Cerebellar nuclear complex (tissue), 1 donor: ENCODE measurements around the gene DPF3.

ENCODE experiments used
- DNase-seq, 2 experiments: peaks; one replicate each; lab custom pipeline; 2025; lab: John Stamatoyannopoulos, UW

DPF3 gene

DNA sequence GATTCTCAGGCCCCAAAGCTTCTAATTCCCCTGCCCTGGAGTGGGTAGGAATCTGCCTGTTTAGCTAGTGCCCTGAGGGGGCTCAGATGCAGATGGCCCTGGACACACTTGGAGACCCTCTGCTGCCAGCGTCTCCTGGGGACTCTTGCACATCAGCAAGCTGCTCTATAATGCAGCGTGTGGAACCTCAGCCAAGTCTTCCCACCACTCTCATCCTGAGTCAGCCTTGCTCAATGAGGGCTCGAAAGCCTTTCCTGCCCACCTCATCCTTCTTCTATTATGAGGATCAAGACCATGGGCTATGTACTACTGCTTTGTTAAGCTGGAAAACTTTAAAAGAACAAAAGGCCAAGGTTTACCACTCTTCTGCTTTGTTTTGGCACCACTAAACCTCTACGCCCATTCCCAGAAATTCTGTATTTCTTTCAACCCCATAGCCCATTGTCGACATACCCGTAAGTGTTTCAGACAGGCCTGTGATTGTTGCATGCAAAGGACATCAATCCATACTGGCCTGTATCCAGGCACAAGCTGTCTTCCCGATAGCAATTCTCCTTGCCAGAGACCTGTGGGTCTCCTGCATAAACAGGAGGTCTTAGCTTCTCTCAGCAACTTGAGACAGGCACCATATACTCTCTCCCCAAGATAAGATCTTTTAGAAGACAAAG lies 246.9 kb downstream of the DPF3 start:
- DNase-seq = no peak

DNA sequence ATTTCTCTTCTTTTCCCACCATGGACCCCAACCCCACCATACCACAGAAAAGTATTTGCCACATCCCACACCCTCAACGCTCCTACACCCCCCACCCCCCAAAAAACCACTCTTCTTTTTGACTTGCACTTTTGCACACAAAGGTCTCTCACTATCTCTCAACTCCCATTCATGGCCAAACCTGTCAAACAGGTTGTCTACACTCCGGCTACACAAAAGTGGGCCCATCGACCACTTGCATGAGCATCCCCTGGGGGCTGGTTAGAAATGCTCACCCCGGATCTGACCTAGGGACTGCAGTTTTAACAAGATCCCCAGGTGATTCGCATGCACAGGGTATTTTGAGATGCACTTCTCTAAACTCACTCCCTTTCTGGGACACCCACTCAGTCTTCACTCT lies 248.2 kb downstream of the DPF3 start:
- no peak for DNase-seq

DNA sequence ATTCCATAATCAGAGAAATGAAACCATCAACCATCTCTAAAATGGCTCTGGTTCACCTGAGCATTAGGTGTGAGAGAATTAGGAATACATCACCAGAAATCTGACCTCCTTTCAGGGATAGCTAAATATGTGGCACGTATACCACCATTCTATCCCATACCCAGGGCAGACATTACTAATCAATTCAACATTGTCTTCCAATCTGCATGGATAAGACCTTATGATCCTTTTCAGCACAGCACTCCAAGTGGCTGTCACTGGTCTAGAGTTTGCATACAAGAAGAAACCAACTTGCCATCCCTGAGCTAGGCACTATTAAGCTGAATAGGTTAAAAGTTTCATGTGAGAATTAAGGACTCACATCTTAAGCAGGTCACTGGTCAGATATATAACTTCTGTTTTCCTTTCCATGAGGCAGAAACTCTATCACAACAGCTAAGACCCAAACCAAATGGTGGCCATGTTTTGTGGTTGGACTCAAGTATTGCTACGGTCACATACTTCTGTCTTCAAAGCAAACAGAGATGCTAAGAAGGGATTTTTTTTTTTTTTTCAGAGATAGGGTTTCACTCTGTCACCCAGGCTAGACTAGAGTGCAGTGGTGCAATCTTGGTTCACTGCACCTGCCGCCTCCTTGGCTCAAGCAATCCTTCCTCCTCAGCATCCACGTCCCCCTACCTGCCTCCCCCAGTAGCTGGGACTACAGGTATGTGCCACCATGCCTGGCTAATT lies 249.0 kb downstream of the DPF3 start:
- DNase-seq = no peak

DNA sequence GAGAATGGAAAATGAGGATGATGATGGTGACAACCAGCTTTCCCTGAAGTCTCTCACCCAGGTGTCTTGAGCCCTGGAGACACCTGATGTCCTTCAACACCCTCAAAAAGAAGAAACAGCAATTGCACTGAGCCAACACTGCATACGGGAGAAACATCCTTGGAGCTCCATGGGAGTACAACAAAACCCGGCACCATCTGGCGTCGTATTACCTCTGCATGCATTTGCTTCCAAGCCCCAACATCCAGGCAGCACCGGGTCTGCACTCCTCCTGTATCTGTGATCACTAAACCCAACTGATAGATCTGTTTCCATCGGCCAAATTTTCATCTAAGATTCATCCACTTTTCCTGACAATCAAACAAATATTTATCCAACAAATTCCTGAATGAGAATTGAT lies 249.9 kb downstream of the DPF3 start:
- peak in 1 of 2 experiments; percentile 39 for DNase-seq

DNA sequence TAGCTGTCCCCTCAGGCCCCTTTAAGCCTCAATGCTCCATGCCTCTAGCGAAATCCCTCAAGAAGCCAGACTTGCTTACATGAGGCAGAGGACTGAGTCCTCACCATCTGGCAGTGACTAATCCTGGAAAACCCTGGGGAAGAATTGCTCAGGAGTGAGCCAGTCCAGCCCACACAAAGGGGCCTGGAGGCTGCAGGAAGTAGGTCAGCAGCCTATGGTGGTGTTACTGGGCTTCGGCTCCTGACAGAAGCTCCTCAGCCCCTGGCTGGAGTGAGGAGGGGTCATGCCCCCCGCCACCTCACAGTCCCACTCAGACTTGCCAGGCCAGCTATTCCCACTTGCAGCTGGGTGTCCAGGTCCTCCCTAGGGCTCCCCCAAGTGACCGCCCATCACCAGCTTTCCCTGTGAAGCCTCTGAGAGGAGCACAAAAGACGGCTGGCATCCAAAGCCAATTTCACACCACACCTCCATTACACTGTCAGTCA lies 250.5 kb downstream of the DPF3 start:
- peak; percentile 10 to 42 for DNase-seq

DNA sequence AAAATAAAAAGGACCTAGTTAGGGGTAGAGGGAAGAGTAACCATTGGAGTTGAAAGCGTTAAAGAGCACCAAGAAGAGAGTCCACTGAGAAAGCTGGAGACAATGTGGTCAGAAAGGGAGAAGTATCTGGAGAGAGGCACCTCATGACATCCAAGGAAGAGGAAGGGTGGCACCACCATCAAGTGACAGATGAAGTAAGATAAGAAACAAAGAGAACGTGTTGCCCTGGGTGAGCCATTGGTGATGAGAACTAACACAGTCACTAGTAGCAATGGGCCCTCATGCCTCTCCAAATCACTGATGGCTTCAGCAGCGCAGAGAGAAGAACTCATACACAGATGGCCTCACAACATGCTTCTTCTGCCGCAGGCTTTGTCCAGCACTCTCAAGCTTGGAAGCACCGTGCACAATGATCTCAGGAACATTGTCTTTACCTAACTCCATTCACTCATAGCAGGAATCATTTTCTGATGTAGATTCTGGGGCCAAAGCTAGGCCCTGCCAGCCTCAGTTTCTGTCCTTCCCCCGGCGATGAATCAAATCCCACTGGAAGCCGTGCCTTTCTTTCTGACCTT lies 252.9 kb downstream of the DPF3 start:
- DNase-seq = peak in 1 of 2 experiments; percentile 27

DNA sequence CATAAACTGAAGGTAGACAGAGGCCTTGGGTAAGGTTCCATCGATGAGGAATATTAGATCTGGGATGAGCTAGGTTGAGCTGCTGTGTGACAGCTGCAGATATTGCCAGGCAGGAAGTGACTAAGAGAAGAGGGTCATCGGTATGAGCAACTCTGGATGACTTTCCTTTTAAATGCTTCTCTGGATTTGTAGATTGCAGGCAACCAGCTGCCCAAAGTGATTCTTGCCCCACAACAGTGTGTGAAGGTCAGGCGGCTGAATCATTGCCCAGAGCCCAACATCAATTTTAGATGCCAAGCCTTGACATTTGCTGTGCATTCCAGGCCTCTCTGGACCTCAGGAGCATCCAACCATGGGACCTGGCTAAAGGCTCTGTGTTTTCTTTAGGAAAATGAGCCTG lies 255.9 kb downstream of the DPF3 start:
- DNase-seq = no peak

DNA sequence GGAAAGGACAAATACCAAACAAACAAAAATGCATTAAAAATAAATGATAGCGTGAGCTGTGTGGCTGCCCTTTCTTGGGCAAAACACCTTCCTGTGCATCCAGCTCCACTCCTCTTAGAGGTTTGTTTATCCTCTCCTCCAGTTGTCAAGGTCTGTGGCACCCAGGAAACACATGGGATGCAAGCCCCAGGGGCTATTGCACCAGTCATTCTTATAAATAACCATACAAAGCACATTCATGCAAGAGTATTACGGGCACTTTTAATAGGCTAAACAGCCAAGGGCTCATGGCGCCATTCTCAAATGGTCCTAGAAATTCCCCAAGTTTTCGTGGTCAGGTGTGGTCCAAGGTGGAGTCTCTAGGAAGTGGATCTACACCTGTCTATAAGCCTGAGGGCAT lies 257.0 kb downstream of the DPF3 start:
- DNase-seq = no peak

DNA sequence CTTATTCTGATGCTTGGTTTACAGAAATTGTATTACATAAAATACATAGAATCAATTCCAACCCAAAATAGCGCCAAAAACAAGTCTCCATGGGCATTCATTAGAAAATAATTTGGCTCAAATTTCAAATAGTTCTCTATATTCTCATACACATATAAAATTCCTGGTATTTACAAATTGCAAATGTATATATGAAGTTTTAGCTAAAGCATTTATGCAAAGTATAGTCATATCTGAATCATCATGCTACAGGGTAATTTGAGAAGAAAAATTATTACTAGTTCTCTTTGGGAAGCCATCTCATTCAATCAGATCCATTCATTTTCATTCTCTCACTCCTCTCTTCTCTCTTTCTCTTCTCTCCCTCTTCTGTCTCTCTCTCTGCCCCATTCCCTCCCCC lies 257.8 kb downstream of the DPF3 start:
- no peak for DNase-seq

DNA sequence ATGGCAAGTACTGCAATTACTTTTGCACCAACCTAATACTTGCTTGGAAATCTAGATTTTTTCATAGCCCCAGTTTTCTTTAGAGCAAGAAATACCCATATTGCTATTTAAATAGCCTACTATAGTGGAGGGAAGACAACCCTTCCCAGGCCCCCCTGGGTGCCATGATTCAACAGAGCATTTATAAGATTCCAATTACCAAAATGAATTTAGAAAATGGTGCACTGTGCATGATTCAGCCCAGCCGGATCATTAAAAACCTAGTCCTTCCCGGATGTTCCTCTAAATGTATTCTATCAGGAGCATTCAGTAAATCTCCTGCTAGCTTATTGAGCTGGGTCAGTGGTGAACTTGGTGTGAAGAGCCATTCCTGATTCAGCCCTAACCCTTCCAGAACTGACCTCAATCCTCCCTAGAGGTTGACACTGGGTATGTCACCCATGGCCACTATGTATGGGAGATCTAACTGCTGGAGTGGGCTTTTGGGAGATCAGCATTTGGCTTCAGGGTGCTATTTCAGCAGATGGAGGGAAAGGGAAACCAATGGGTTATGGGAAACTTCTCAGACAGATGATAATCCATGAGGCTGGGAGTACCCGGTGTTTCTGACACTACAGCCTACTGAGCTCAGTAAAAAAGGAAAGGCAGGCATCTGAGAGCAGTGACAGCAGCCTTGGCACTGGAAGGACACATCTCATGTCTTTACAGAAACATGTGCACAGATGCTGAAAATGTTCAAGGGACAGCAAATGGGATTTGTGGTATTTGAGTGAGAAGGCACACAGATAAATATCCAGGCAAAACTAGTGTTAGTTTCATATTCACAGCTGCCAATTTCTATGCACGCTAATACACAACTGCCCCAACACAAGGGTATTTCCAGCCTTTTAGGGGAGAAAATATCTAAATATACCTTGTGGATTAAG lies 258.9 kb downstream of the DPF3 start:
- DNase-seq = no peak

DNA sequence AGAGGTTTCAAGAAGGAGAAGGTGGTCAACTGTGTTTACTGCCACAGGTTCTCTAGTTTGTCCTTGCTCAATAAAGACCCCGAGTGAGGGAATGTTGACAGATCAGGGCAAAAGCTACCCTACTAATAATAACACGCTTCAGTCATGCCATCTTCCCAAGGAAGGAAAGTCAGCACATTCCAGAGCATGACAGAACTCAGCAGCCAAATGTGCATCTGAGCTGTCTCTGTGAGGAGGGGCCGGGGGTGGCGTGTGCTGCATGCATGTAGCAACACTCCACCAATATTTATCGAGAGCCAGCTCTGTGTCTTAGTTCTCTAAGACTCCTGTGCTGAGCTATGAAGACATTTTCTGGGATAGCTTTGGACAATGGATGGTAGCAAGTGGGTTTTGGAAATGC lies 260.4 kb downstream of the DPF3 start:
- DNase-seq = no peak

DNA sequence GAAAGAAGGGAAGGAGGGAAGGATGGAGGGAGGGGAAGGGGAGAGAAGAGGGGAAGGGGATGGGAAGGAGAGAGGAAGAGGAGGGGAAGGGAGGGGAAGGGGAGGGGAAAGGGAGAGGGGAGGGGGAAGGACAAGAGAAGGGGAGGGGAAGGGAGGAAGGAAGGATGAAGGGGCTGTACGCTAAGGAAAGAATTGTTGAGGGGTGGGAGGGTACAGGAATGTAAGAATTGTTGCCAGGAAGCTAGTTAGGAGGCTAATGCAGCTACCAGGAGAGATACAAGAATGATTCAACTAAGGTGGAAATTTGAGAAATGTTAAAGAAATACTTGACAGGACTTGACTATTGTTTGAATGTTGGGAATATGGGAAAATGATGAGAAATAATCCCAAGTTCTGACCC lies 261.2 kb downstream of the DPF3 start:
- DNase-seq = no peak

DNA sequence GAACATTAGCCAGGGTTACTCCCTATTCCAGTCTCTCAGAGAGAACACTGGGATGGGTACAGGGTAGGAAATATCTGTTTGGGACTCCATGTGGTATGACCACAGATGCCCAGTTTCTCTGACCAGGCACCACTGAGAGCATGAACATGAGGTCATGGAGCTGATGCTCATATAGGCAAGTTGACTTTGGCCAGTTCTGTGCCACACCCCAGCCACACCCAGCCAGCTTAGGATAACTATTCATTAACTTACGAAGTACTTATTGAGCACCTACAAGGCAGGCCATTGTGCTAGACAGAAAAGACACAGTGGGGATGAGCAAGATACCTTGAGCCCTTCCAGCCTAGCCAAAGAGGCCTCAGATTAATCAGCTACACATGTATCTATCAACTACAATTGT lies 262.5 kb downstream of the DPF3 start:
- no peak for DNase-seq

DNA sequence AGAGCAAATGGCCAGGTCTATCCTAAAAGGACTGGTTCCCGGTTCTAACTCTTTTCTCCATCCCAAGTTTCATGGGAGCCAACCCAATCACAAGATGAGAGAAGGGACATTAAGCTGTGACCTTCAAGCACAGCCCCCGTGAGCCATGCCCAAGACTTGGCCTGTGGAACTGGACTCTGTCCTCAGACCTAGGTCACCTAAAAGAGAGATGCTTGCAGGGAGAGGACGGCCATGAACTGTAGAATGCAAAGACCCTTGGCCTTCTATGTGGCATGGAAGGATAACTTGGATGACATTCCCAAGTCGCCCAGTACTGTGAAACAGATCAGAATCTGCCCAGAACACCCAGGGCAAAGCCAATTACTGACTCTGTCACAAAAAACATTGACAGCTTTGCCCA lies 263.5 kb downstream of the DPF3 start:
- no peak for DNase-seq

DNA sequence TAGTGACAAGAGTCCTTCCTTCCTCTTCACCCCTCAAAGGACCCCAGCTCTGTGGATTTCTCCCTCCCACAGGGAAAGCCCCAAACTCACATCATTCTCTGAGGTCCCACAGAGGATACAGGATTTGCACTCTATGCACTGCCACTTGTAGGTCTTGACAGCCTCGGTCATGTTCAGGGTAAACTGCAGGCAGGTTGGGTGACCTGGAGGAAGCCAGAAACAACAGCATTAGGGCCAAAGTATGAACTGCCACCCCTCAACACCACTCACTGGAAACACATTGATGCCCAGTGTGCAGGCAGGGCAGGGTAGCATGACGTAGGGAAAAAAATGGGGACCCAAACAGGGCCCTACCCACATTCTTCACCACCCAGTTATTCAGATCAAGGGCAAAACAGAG lies 264.4 kb downstream of the DPF3 start:
- DNase-seq = no peak

DNA sequence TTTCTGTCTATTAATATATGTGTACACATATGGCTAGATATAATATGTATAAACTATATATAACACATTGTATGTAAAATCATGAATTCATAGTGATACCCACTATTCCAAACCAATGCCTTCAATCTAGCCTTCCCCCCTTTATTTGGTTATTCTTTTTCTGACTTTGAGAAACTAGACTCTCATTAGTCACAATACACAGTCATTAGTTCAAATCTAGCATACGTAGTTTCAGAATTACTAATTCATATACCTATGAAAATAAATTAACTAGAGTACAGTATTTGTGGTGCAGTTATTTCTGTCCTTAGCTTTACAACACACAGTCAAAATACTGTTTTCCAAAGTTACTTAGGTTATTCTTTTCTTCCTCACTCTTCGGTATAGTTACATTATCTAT lies 268.2 kb downstream of the DPF3 start:
- DNase-seq = no peak

DNA sequence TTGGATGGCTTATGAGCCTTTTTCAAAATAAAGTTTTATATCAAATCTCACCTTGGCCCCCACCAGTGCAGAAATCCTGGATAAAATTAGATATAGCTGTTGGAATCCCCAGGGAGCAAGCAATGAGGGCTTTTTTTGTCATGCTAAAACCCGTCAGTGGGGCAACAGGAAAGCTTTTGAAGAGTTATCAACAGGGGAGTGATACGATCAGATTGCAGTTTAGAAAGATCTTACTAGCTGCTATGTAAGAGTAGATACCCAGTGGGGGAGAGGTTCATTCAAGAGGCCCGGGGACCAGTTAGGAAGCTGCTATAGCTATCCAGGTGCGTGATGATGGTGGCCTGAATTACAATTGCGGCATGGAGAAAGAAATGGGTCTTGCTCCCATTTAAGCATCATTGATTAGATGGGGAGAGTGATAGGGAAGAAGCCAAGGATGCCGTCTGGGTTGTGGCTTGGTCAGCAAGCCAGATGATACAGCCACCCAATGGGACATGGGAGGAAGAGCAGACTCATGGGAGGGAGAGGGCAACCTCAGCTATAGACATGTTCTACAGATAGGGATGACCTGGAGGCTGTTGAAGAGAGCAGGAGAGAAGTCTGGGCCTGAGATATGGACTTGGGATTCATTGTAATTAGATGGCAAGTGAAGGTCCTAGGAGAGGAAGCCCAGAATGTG lies 272.4 kb downstream of the DPF3 start:
- no peak for DNase-seq

DNA sequence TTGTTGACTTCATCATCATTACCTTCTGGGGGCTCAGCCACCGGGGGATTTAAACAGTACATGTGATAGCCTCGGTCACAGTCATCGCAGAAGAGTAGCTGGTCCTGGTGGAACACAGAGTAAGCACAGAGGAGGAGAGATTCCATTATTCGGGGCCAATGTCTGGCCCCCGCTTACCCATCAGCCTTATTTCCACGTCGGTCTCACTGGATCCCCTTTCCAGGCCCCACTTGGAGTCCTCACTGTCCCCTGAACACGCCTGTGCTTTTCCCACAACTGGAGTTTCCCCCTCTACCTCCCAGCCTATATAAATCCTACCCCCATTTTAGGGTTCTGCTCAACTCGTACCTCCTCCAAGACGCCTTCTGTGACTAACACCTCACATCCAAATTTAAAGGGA lies 274.0 kb downstream of the DPF3 start:
- DNase-seq = no peak

DNA sequence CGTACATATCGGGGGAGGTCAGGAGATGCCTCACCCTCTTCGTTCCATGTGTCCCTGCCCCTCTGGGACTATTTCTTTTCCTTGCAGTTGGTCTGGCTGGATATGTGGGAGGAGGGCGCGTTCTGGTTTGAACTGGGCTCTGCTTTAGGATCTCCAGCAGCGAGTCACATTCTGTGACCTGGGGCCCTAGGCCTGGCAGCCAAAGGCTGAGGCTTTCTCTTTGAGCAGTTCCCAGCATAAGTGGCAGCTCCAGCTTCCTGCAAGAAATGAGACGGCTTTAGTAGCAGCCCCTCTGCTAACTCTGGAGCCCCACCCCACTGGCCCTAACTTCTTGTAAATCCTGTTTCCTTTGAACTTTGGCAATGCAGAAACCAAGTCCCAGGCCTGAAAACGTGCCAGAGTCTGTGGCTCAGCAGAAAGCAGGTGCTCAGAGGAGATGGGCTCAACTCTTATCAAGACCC lies 274.8 kb downstream of the DPF3 start:
- DNase-seq = no peak

DNA sequence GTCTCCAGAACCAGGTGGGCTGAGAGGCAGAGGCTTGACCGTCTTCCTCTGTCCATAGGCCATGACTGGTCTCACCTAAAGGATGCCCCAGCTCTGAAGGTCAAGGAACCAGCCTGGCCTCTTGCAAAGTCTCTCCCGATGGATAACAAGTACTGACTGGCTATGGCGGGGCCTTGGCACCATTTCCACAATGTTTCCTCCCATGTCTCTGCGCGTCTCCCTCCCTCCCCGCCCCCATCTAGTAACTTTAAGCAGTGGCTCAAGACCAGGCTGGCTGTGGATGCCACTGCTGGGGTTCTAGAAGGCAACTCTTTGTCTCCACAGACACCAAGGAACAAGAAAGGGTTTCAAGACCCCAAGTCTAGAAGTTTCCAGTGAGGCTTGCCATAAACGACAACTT lies 275.5 kb downstream of the DPF3 start:
- DNase-seq = no peak

DNA sequence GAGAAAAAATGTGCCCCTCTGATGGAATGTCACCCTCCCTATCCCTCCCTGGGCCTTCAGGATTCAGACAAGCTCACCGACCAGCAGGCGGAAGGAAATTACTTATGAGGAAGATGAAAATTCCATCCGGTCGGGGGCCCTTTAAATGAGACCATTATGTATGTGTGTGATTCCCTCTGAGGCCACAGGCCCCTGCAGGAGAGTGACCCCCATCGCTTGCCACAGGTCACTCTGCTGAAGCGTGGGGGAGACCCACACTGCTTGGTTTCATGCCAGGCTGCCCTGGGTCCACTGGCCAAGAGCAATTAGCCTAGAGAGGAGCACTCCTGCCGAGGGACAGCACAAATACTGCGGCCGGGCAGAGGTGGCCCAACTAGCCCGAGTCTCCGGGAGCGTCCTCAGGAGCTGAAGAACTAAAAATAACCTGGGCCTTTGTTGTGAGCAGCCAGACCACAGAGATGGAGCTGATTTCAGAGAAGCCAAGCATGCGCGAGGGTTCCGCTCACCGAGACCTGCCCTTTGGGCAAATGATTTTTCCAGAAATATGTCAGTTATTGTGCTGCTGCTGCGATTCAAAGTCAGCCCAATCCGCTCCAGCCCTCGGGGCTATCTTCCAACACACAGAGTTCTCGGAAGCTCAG lies 276.4 kb downstream of the DPF3 start:
- peak in 1 of 2 experiments; percentile 42 for DNase-seq
